Thyroid gland (tissue), 4 donors: ENCODE results near the gene EFCAB8.

Source experiments
- POLR2A ChIP-seq, 2 donors: fragments of 450-650 bp; IDR thresholded peaks; one replicate each; pipeline ENCODE4 v1.6.1; 2017; ENCODE audit warnings: antibody characterized with exemption in 2 of 2, mild to moderate bottlenecking in 2 of 2, moderate library complexity in 1 of 2
- TF ChIP-seq, protein P1 (sequence below), 6 experiments: fragments of 200-600 bp in 3 of 6; fragments of 450-650 bp in 3 of 6; sonication (generic) in 3 of 6; IDR thresholded peaks; one replicate each; pipeline ENCODE4 v1.5.1; 2016 to 2019; ENCODE audit warnings: antibody characterized with exemption in 6 of 6, mild to moderate bottlenecking in 2 of 6, inconsistent platforms in 1 of 6, moderate library complexity in 1 of 6

DNA sequence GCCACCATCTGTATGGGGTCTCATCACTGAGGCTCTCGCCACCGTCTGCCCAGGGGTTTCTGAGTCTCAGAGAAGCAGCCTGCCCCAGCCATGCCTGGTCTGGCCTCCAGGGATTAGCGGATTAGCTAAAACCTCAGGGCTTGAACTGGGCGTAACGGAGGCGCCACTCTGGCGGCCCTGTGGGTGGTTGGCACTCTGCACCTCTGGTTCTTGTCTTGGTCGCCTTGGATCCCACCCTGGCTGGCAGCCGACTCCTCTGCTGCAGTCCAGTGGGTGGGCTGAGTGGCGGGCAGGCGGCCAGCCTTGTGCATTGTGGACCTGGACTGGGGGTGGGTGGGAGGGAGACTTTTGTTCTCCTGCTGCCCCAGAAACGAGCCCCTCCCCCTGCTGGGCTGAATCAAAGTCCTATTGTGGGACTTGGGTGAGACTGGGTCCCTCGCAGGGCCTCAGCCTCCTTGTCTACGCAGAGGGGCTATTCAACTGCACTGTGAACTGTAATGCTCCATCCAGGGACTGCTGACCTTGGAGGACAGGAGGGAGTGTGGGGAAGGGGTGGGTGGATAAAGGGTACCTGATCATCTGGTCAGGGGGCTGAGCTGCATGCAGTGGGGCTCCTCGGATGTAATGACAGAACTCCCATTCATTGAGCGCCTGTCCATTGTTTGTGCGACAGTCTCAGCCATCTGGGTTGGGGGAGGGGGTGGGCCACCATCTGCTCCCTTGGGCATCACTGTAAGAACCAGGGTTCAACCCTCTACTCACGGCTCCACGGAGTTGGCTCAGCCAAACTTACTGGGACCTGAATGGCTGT, 121.6 kb downstream of the EFCAB8 start:
- TF ChIP-seq, protein P1, sequence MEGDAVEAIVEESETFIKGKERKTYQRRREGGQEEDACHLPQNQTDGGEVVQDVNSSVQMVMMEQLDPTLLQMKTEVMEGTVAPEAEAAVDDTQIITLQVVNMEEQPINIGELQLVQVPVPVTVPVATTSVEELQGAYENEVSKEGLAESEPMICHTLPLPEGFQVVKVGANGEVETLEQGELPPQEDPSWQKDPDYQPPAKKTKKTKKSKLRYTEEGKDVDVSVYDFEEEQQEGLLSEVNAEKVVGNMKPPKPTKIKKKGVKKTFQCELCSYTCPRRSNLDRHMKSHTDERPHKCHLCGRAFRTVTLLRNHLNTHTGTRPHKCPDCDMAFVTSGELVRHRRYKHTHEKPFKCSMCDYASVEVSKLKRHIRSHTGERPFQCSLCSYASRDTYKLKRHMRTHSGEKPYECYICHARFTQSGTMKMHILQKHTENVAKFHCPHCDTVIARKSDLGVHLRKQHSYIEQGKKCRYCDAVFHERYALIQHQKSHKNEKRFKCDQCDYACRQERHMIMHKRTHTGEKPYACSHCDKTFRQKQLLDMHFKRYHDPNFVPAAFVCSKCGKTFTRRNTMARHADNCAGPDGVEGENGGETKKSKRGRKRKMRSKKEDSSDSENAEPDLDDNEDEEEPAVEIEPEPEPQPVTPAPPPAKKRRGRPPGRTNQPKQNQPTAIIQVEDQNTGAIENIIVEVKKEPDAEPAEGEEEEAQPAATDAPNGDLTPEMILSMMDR (IDR thresholded peaks at IDR 0.05) = no peak
- TF ChIP-seq POLR2A (IDR thresholded peaks at IDR 0.05) = no peak
